CD1c-positive myeloid dendritic cell (primary cell): ENCODE data around the gene HEATR3.
A peak's percentile ranks its signal among the peaks of the same experiment; 100 is the strongest.

Source experiments
- DNase-seq: peaks from one replicate; pipeline ENCODE4 v3.0.0-alpha.2; 2016; ENCODE audit errors: extremely low spot score

HEATR3 gene, protein sequence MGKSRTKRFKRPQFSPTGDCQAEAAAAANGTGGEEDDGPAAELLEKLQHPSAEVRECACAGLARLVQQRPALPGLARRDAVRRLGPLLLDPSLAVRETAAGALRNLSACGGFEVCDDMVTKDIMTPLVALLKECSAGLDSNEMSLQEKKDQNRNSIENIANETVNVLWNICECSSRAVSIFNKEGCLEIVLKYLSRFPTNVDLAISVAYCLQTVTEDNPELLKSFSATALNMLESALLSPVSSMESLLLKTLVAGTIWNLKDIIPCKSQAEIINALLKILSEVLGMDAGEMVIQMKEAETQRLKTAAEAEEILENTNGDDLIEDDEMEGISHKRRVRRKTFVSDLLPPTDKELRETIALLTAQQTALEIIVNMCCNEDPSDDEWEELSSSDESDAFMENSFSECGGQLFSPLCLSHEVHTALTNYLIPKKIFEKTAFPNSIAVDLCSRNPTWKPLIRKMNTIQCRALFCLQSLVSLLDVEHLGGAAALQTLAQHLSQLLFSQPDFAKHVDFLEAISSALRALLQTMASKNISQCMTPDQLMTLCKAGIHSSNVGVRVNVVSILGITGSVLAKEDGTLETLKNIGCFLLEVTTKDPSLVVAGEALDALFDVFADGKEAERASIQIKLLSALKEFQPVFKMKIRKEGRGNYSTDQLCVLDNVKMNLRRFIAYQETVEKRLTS

DNA sequence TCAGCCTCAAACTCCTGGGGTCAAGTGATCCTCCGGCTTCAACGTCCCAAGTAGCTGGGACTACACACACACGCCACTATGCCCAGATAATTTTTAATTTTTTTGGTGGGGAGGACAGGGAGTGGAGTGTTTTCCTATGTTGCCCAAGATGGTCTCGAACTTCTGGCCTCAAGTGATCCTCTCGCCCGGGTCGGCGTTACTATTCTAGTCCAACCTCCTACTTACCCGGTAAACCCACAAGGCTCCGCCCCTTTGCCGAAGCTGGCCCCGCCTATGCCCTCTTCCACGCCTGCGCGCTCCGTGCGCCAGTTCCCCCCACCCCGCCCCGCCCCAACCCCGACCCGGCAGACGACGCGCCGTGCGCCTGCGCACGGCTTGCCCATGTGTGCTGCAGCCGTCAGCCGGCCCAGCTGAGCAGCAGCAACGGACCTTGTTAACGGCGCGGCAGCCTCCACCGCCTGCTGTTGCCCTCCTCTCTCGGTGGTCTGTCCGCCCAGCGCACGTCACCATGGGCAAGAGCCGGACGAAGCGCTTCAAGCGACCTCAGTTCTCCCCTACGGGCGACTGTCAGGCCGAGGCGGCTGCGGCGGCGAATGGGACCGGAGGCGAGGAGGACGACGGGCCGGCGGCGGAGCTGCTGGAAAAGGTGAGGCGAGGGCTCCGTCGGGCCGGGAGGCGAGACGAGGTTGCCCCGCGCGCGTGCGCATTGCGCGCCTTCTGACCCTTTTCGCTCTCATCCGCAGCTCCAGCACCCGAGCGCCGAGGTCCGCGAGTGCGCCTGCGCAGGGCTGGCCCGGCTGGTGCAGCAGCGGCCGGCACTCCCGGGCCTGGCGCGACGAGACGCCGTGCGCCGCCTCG is at the start of gene HEATR3:
HEATR3 (plus strand) TSS at position 347 of the 858 bp plus-strand sequence; CDS start at position 509, 162 bp downstream.
- DNase-seq, result peak; percentile 97

DNA sequence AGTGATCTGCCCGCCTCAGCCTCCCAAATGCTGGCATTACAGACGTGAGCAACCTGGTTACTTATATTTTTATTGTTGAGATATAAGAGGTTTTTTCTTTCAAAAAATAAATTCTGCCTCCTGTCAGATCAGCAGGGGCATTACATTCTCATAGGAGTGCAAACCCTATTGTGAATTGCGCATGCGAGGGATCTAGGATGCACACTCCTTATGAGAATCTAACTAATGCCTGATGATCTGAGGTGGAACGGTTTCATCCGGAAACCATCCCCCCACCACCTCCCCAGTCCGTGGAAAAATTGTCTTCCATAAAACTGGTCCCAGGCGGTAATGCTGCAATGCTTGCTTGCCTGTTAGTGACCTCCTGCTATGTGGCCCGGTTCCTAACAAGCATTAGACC is 48.2 kb upstream of the HEATR3 start:
- no peak for DNase-seq

DNA sequence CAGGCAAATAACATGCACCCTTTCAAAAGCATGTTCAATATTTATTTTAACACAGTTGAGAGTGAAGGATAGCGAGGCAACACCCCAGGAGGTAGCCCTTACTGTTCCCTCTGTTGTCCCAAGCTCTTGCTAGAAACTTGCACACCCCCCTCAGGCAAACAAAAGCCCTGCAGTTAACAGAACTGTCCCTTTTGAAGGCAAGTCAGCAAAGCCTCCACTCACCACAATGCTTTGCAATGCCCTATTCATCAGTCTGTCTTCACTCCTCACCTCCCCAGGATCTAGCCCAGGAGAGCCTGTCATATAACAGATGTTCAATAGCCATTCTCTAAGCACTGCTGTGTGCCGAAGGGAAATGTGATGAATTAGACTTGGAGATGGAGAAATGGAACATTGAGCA is 44.2 kb upstream of the HEATR3 start:
- DNase-seq, result no peak

DNA sequence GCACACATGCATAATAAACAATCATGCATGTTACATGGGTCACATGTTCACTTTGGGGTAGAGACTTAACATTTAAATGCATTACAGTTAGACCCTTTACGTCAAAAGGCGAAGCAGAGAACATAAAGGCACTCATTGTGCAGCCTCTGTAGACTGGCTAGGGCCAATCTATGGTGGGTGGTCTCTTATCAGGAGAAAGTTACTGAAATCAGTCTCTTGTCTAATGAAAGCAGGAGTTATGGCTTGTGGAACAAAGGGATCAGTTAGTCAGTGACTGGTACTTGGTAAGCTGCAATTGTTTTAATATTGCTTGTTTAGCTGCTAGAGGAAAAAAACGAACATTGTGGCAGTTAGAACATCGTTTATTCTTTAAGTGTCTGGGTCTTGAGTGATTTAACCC is 42.1 kb upstream of the HEATR3 start:
- no peak for DNase-seq

DNA sequence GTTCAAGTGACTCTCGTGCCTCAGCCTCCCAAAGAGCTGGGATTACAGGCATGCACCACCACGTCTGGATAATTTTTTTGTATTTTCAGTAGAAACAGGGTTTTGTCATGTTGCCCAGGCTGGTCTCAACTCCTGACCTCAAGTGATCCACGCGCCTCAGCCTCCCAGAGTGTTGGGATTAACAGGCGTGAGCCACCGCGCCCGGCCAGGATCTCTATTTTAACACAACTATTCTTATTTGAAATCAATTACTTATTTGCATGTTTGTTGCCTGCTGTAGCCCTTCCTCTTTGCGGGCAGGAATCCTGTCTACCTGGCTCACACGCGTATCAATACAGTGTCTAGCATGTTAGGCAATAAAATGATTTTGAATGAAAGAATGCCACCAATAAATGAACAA is 41.6 kb upstream of the HEATR3 start:
- DNase-seq, result no peak

DNA sequence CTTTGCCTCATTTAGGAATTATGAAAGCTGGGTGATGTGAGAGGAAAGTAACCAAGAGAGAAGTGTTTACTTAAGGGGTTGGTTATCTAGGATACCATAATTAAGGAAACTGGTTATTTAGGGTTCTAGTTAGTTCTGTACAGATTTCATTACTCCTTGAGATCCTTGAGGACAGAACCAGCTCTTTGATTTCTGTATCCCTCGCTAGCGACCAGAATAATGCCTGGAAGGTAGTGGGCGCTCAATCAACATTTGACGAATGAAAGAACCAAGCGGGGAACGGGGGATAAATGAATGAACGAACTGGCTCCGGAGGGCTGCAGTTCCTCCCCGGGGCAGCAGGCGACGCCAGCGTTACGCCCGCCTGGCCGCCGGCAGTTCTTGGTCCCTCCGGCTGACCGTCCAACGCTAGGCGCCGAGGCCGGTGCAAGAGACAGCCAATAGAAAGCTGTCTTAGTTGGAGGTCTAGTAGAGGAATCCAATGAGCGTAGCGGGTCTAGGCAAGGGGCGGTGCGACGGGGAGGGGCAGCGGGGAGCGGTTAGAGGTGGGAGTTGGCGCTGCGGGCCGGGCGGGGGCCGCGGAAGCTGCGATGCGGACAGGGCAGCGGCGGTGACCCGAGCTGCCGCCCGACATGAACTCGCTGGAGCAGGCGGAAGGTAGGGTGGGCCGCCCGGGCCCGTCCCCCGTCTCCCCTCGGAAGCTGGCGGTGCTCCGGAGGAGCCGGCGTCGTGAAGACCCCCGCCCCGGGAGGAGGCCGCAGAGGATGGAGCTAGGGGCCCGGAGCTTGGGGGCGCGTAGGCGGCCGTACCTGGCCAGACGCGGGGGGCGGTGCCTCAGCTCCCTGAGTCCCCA is 40.9 kb upstream of the HEATR3 start, which contains the start of gene CNEP1R1:
CNEP1R1 (plus strand) TSS at position 542 of the 853 bp plus-strand sequence; CDS start at position 633, 91 bp downstream.
- peak; percentile 98 for DNase-seq

DNA sequence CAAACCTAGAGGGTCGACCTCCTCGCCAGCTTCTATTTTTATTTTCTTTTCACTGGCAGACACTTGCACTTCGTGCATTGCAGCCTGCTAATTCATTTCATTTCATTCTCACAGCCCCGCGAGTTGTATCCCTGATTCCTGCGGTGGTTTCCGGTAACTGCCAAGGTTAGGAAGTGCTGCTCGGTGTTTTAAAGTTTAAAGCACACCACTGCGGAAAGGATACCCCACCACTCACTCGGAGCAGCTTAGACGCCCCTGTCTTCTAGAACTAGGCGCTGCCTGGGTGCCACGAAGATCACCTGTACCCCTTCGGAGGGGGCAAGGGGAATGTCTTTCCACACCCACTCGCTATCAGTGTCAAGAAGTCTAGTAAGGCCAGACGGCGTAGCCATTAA is 40.2 kb upstream of the HEATR3 start:
- DNase-seq, result no peak

DNA sequence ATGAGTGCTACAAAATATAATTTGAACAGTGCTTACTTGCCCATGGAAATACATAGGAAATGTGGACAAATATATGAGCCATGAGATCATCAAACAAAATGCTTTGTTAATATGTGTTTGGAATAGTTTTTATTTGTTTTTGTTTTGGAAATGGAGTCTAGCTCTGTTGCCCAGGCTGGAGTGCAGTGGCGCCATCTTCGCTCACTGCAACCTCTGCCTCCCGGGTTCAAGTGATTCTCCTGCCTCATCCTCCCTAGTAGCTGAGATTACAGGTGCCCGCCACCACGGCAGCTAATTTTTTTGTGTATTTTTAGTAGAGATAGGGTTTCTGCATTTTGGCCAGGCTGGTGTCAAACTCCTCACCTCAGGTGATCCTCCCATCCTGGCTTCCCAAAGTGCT is 37.9 kb upstream of the HEATR3 start:
- DNase-seq, result no peak

DNA sequence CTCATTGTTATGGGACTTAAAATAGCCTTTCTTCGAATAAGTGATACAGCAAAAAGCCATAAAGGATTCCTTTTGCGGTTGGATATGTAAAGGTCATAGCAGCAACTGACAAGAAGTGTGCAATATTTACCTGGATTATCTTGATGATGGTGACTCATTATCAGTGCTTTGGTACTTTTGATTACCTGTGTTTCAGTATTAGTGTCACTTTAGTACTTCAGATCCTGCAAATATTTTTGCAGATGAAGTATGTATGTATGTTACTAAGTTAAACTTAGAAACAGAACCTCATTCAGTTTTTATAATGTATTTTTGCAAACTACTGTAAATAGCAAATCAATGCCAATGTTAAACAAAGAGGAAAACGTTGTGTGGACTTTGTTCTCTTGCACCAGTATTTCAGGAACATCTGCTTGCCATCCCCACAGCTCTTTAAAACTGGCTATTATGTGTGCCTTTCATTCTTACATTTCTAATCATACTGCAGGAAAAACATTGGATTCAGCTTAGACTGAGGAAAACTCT is 30.2 kb upstream of the HEATR3 start:
- no peak for DNase-seq

DNA sequence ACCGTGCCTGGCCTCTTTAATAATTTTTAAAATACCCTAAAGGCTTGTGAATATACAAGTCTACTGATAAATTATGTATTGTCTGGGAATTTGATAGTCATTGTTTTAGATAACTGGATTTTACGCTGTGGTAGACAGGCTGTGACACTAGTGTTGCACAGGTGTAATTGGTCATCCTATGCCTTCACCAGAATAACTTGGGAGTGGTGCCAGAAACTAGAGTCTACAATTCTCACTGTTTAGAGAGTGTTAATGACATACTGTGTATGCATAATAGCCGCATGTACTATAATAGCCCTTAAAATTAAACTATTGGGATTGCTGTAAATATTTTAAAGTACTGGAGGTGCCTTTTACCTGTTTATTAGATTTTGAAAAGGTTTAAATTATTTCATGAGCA is 29.3 kb upstream of the HEATR3 start:
- DNase-seq, result no peak

DNA sequence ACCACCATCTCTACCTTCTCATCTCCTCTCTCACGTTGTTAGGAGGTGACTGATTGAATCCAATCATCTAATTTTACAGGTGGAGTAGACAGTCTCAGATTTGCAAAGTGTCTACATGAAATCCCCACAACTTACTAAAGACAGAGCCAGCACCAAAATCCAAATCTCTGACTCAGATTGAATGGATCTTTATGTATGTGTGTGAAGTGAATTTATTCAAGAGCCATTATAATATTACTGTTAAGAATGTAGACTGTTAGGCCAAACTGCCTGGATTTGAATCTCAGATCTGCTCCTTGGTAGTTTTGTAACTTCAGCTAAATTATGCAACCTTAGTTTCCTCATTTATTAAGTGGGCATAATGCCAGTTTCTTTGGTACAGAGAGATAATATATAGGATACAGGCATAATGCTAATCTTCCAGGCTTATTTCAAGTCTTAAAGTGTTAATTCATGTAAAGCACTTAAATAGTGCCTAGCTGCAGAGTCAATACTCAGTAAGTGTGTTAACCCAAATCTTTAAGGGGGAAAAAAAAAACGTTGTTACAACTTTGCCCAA is 28.0 kb upstream of the HEATR3 start:
- peak; percentile 88 for DNase-seq

DNA sequence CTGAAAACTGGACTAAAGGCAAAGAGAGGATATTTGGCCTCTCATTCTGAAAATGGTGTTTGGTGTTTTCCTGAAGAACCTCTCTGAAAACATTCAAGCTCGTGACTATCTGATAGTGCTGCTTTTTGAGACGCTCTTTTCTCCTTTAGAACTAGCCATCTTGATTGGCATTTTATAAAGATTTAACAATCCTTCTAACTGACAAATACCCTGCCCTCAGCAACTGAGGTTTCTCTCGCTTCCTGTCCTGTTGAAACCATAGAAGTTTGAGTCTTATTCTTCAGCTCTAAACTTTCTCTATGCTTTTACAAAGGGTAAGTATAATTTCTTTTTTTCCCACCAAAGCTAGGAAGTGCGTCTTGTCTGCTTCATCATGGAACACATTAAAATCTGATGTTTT is 27.5 kb upstream of the HEATR3 start:
- peak; percentile 7 for DNase-seq

DNA sequence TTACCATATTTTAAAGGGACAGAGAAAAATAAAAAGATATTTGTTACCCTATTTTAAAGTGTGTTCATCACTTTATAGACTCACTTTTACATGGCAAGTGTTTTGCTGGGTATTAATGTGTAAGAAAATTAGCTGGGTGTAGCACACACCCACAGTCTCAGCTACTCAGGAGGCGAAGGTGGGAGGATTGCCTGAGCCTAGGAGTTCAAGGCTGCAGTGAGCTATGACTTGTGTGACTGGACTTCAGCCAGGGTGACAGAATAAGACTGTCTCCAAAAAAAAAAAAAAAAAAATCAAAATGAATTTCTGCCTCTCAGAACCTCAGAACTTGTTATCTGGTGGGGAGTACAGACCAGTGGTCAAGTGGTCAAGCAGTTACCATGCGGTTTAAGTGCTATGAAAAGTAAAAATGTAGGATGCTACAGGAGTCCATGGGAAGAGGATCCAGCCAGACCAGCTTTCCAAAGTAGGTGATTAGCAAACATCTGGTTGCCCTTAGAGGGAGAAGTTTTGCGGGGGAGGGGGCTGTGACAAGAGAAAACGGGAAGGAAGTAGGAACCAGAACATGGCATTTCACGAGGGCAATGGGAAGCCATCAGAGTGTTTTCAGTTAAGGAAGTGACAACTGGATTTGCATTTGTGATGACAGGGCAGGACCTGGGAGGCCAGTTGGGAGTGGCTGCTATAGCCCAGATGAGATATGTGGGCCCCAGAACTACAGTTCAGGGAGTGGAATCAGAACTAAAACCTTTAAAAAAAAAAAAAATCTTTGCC is 26.8 kb upstream of the HEATR3 start:
- peak; percentile 94 for DNase-seq

DNA sequence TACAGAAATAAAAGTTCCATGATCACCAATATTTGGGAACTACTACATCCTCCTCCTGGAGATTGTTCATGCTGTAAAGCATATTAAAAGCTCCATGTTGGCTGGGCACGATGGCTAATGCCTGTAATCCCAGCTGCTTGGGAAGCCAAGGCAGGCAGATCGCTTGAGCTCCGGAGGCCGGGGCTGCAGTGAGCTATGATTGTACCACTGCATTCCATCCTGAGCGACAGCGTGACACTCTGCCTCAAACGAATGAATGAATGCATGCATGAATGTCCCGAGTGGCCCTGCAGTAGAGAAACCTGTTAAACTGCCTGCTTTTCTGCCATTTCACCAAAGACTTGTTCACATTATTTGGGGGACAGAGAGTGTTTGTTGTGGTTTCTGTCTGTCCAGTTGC is 25.8 kb upstream of the HEATR3 start:
- no peak for DNase-seq

DNA sequence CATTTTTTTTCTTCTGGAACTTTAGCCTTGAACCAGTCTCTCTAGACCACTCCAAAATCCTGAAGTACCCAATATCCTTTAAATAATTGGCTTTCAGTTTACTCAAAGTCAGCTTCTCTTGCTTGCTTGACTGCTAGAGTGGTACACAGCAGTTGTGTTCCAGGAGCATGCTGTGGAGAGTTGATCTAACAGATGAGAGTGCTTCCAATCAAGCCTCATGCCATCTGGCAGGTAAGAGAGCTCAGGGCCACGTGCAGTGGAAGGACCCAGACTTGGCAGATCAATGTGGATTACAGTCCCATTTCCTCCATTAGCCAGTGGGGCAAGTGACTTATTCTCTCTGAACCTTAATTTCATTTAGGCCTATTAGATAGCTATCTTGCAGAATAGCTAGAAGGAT is 25.1 kb upstream of the HEATR3 start:
- DNase-seq, result no peak

DNA sequence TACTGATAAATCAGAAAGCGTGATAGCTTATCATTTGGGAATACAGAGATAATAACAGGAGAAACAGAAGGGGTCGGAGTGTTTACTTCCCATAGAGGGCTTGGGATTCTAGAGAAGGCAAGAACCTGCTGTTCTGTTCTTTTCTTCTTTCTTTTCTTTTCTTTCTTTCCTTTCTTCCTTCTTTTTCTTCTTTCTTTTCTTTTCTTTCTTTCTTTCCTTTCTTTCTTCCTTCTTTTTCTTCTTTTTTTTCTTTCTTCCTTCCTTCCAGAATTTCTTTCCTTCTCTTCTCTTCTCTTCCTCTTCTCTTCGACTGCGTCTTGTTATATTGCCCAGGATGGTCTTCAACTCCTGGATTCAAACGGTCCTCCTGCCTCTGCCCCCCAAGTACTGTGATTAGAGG is 22.4 kb upstream of the HEATR3 start:
- no peak for DNase-seq

DNA sequence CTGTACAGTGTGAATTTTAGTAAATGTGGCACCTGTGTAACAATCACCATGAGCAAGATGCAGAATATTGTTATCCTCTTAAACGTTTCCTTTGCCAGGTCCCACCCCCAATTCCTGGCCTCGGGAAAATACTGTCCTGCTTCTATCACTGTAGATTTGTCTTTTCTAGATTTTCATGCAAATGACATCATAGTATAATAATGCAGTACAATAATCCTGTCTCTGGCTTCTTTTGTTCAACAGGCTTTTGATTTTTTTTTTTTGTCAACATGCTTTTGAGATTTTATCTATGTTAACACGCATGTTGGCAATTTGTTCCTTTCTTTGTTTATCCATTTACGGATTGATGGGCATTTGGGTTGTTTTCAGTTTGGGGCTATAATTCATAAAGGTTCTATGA is 20.4 kb upstream of the HEATR3 start:
- no peak for DNase-seq

DNA sequence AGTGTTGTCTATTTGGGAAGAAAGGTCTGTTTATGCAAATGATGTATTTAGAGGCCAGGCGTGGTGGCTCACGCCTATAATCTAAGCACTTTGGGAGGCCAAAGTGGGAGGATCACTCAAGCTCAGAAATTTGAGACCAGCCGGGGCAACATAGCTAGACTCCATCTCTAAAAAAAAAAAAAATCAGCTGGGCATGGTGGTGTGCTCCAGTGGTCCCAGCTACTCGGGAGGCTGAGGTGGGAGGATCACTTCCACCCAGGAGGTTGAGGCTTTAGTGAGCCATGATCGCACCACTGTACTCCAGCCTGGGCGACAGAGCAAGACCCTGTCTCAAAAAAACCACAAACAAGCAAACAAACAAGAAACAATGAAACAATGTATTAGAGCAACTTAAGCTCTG is 18.9 kb upstream of the HEATR3 start:
- no peak for DNase-seq

DNA sequence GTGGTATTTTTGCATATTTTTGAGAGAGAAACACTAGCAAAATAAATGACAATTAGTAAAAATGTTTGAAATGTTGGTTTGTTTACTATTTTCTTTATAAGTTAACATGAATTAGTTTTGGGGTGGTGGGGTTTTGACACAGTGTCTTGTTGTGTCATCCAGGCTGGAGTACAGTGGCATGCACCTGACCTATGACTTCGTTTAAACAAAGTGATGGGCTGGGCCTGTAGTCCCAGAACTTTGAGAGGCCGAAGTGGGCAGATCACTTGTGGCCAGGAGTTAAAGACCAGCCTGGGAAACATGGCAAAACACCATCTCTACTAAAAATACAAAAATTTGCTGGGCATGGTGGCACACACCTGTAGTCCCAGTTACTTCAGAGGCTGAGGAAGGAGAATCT is 17.9 kb upstream of the HEATR3 start:
- DNase-seq, result no peak

DNA sequence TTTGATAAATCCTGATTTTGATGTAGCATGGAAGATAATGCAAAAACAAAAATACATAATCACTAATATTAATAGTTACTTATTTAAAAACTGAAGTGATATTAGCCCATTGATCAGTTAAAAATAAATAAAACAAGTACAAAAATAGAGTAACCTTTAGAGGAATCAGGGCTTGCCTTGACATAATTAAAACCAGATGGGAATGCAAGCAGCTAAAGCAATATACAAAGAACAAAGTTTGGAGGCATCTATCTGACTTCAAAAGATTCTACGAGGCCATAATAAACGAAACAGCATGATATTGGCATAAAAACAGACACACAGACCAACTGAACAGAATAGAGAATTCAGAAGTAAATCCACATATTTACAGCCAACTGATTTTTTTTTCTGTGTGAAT is 15.0 kb upstream of the HEATR3 start:
- DNase-seq, result no peak
